Keratinocyte (primary cell): ENCODE measurements around the gene PLEKHA8. TPM values are rescaled to one million over a fixed set of nuclear protein-coding genes. Genes with fewer than 3 reads are reported as not detected.

Experiments
- DNase-seq: peaks from one replicate; pipeline ENCODE4 v3.0.0-alpha.2; 2011; ENCODE audit warnings: low read depth, missing footprints, low spot score
- FAIRE-seq: peaks from 2 replicates; lab custom pipeline; 2011; peaks lifted over from hg19 to GRCh38; lab: Jason Lieb, UNC
- H2AFZ ChIP-seq: 2 replicates; pipeline ENCODE4 v1.6.0; 2012; ENCODE audit warnings: low read length, control low read depth, inconsistent platforms; ENCODE audit not compliant: control insufficient read depth
- H3K27ac ChIP-seq: 2 replicates; pipeline ENCODE4 v1.5.1; 2011; ENCODE audit warnings: low read length; ENCODE audit not compliant: control insufficient read depth, insufficient read depth
- H3K27me3 ChIP-seq: 3 replicates; pipeline ENCODE4 v1.6.0; 2011; ENCODE audit warnings: low read length; ENCODE audit not compliant: control insufficient read depth, insufficient read depth; ENCODE audit errors: extremely low read depth
- H3K36me3 ChIP-seq, 2 experiments: 2 replicates in 1 of 2; 3 replicates in 1 of 2; pipeline ENCODE4 v1.5.1; 2011; ENCODE audit warnings: low read length in 2 of 2, mild to moderate bottlenecking in 1 of 2; ENCODE audit not compliant: control insufficient read depth in 2 of 2, insufficient read depth in 2 of 2; ENCODE audit errors: extremely low read depth in 1 of 2
- H3K4me1 ChIP-seq: 3 replicates; pipeline ENCODE4 v1.5.1; 2011; ENCODE audit warnings: low read length; ENCODE audit not compliant: control insufficient read depth, insufficient read depth; ENCODE audit errors: extremely low read depth
- H3K4me2 ChIP-seq: 3 replicates; pipeline ENCODE4 v1.6.0; 2011; ENCODE audit warnings: low read depth, low read length; ENCODE audit not compliant: control insufficient read depth, insufficient read depth; ENCODE audit errors: extremely low read depth
- H3K4me3 ChIP-seq, 3 experiments: fragments of 200-600 bp in 1 of 3; sonication (generic) in 1 of 3; 2 replicates in 2 of 3; 3 replicates in 1 of 3; pipeline ENCODE4 v1.5.1; 2011 to 2016; ENCODE audit warnings: low read length in 3 of 3, mild to moderate bottlenecking in 3 of 3, control low read depth in 2 of 3, inconsistent platforms in 1 of 3, low read depth in 1 of 3, mixed read lengths in 1 of 3, mixed run types in 1 of 3, moderate library complexity in 1 of 3; ENCODE audit not compliant: control insufficient read depth in 2 of 3, insufficient read depth in 2 of 3; ENCODE audit errors: extremely low read depth in 1 of 3
- H3K79me2 ChIP-seq: 2 replicates; pipeline ENCODE4 v1.6.0; 2012; ENCODE audit warnings: low read length; ENCODE audit not compliant: control insufficient read depth, insufficient read depth
- H3K9ac ChIP-seq: 3 replicates; pipeline ENCODE4 v1.6.0; 2011; ENCODE audit warnings: low read length; ENCODE audit not compliant: control insufficient read depth, insufficient read depth; ENCODE audit errors: extremely low read depth
- H3K9me1 ChIP-seq: 3 replicates; pipeline ENCODE4 v1.6.0; 2011; ENCODE audit warnings: low read length; ENCODE audit not compliant: control insufficient read depth, insufficient read depth; ENCODE audit errors: extremely low read depth
- H3K9me3 ChIP-seq: 2 replicates; pipeline ENCODE4 v1.5.1; 2012; ENCODE audit warnings: low read depth, low read length; ENCODE audit not compliant: control insufficient read depth
- H4K20me1 ChIP-seq: 3 replicates; pipeline ENCODE4 v1.6.0; 2011; ENCODE audit warnings: low read length; ENCODE audit not compliant: control insufficient read depth, insufficient read depth; ENCODE audit errors: extremely low read depth
- CTCF ChIP-seq, 3 experiments: IDR thresholded peaks in 1 of 3; conservative IDR thresholded peaks in 1 of 3; optimal IDR thresholded peaks in 1 of 3; 2 replicates in 2 of 3; 3 replicates in 1 of 3; pipeline versions ENCODE3 to v1.5.1; 2011; ENCODE audit warnings: low read length in 3 of 3, mild to moderate bottlenecking in 3 of 3, moderate library complexity in 2 of 3, control low read depth in 1 of 3, inconsistent platforms in 1 of 3; ENCODE audit not compliant: insufficient read depth in 2 of 3; ENCODE audit errors: extremely low read depth in 1 of 3
- EZH2 ChIP-seq: IDR thresholded peaks from one replicate; pipeline ENCODE4 v1.6.1; 2012; ENCODE audit warnings: inconsistent platforms, mild to moderate bottlenecking, low read length, moderate library complexity
- dilution Hi-C: fragments of 300-500 bp; cut with MboI; formaldehyde crosslinking; loops from one replicate; pipeline ENCODE4 v1.7.0; 2020; ENCODE audit warnings: low sequenced_read_pairs; ENCODE audit not compliant: extremely low pct_ligation_motif_present
- polyA plus RNA-seq, 5 experiments: library from polyadenylated mRNA; depleted of rRNA in 3 of 5; stranded (reverse) in 3 of 5; stranded (forward) in 1 of 5; unstranded in 1 of 5; fragments of >200 nt; gene quantifications; 1 replicate in 1 of 5; 2 replicates in 3 of 5; 3 replicates in 1 of 5; pipeline versions ENCODE4 v1.2.1 to v1.2.3, GENCODE V29; 2011 to 2012; ENCODE audit warnings: missing spikeins in 2 of 5, low read depth in 1 of 5, low replicate concordance in 1 of 5

The PLEKHA8 gene
- polyA plus RNA-seq, 1 donor (not counting 4 experiments of a cell fraction or from before 2014, with no cell fraction given) = 9.6 TPM

- FAIRE-seq = no peak
- Histone ChIP-seq H3K4me3 (peak overlapping the region in 1 of 3 experiments; percentile 81), H3K79me2 (peaks cover 50% of the 10 kb centered on the region), H3K4me2 (peak overlapping the region; percentile 76), H2AFZ (no peak overlapping the region), H3K4me1 (peaks cover 22% of the 10 kb centered on the region), H3K9me3 (no peaks in the 10 kb centered on the region), H3K9ac (no peak overlapping the region), H3K9me1 (no peaks in the 10 kb centered on the region), H3K27me3 (no peaks in the 10 kb centered on the region), H4K20me1 (no peaks in the 10 kb centered on the region), H3K27ac (peak overlapping the region; percentile 91), H3K36me3 (no peaks in the 10 kb centered on the region)
- TF ChIP-seq CTCF (optimal IDR thresholded peaks at IDR 0.05 in 1 of 3, IDR thresholded peaks at IDR 0.05 in 1 of 3, conservative IDR thresholded peaks at IDR 0.05 in 1 of 3; ENCODE audit: extremely low read depth in 1 of 3, insufficient read depth in 2 of 3, low read length in 3 of 3) = no peak
- dilution Hi-C loops = no loop called here
- DNase-seq = no peak
These were observed 41.1 kb upstream of the PLEKHA8 start for GRCh38 chr7:29987083-29987482.

GRCh38 chr7:29987811-29988317 is 40.3 kb upstream of the PLEKHA8 start:
- peak overlapping the region; percentile 90 for H3K9ac ChIP-seq
- H2AFZ ChIP-seq = peak overlapping the region; percentile 88
- TF ChIP-seq EZH2 = no peak
- no peak for TF ChIP-seq CTCF (optimal IDR thresholded peaks at IDR 0.05 in 1 of 3, IDR thresholded peaks at IDR 0.05 in 1 of 3, conservative IDR thresholded peaks at IDR 0.05 in 1 of 3; ENCODE audit: extremely low read depth in 1 of 3, insufficient read depth in 2 of 3, low read length in 3 of 3)
- peak; percentile 67 for FAIRE-seq
- H3K9me3 ChIP-seq = no peaks in the 10 kb centered on the region
- dilution Hi-C loops = no loop called here
- peaks cover 43% of the 10 kb centered on the region for H3K79me2 ChIP-seq
- H3K4me1 ChIP-seq = peaks cover 22% of the 10 kb centered on the region
- DNase-seq = peak; percentile 46
- no peaks in the 10 kb centered on the region for H3K36me3 ChIP-seq
- H3K27ac ChIP-seq = peak overlapping the region; percentile 91
- H4K20me1 ChIP-seq = no peaks in the 10 kb centered on the region
- no peaks in the 10 kb centered on the region for H3K9me1 ChIP-seq
- peak overlapping the region; percentile 65 to 81 (median 68) for H3K4me3 ChIP-seq
- H3K4me2 ChIP-seq = peak overlapping the region; percentile 76
- H3K27me3 ChIP-seq = no peaks in the 10 kb centered on the region
